MCF 10A (cell line): Measurements from ENCODE around the gene CHST3. TPM values are rescaled to one million over a fixed set of nuclear protein-coding genes. Genes with fewer than 3 reads are reported as not detected.

Experiments used
- BruUV-seq: library from RNA; stranded (reverse); fragments of 400-500 nt; replicated peaks from 2 replicates; lab custom pipeline; 2021; lab: Mats Ljungman, UMichigan
- CTCF ChIA-PET: fragments of 300-600 bp; sonication (Branson Sonifier 250); formaldehyde crosslinking; extraction: SDS; loops from one replicate; lab custom pipeline; 2021; ENCODE audit warnings: antibody characterized with exemption, inconsistent platforms; lab: Yijun Ruan, JAX
- POLR2A ChIA-PET: fragments of 300-600, 350-650 bp; sonication (Branson Sonifier 250); formaldehyde crosslinking; extraction: SDS; loops from one replicate; lab custom pipeline; 2020; ENCODE audit warnings: antibody characterized with exemption, inconsistent platforms; lab: Yijun Ruan, JAX
- DNase-seq: peaks from one replicate; pipeline ENCODE4 v3.0.0-alpha.2; 2018; ENCODE audit not compliant: unreplicated experiment
- H3K27ac Mint-ChIP-seq: one replicate; pipeline ENCODE4 v1.8.0; 2022; ENCODE audit warnings: mild to moderate bottlenecking, low read depth, mixed read lengths; ENCODE audit not compliant: unreplicated experiment
- H3K27me3 Mint-ChIP-seq: one replicate; pipeline ENCODE4 v1.8.0; 2022; ENCODE audit warnings: mixed read lengths; ENCODE audit not compliant: insufficient read depth, unreplicated experiment
- H3K36me3 Mint-ChIP-seq: one replicate; pipeline ENCODE4 v1.8.0; 2022; ENCODE audit warnings: mild to moderate bottlenecking, moderate library complexity, mixed read lengths; ENCODE audit not compliant: insufficient read depth, unreplicated experiment
- H3K4me1 Mint-ChIP-seq: one replicate; pipeline ENCODE4 v1.8.0; 2022; ENCODE audit warnings: mixed read lengths; ENCODE audit not compliant: insufficient read depth, unreplicated experiment
- H3K4me3 Mint-ChIP-seq: one replicate; pipeline ENCODE4 v1.8.0; 2022; ENCODE audit warnings: mild to moderate bottlenecking, moderate library complexity, mixed read lengths; ENCODE audit not compliant: unreplicated experiment
- H3K9me3 Mint-ChIP-seq: one replicate; pipeline ENCODE4 v1.8.0; 2022; ENCODE audit warnings: mixed read lengths; ENCODE audit not compliant: unreplicated experiment
- CTCF ChIP-seq: fragments of 200-600 bp; IDR thresholded peaks from one replicate; pipeline ENCODE4 v1.8.0; 2022; ENCODE audit warnings: antibody characterized with exemption, mild to moderate bottlenecking; ENCODE audit not compliant: unreplicated experiment
- intact Hi-C: fragments of 100-400 bp; cut with micrococcal nuclease; formaldehyde crosslinking; loops from 2 replicates; pipeline ENCODE4 v1.14.1; 2022
- total RNA-seq: library from RNA; stranded (reverse); gene quantifications from 2 replicates; pipeline ENCODE4 v1.2.3, GENCODE V29; 2022

The CHST3 gene
- total RNA-seq, 1 experiment from 2014 or later = 28.7 TPM

- H3K27me3 Mint-ChIP-seq = no peaks in the 10 kb centered on the region
- H3K4me1 Mint-ChIP-seq = no peaks in the 10 kb centered on the region
- BruUV-seq = no TSS peak
- DNase-seq = no peak
- no peaks in the 10 kb centered on the region for H3K9me3 Mint-ChIP-seq
- no peak overlapping the region for H3K4me3 Mint-ChIP-seq
- no peaks in the 10 kb centered on the region for H3K36me3 Mint-ChIP-seq
- intact Hi-C loops = no loop called here
- no peak overlapping the region for H3K27ac Mint-ChIP-seq
- POLR2A ChIA-PET = interaction anchor here (0.8 to 1.6 kb wide), 2 partner anchors 10 to 55 kb away, joined by 3 to 6 read pairs; partner anchors contain the start of gene CHST3
- no peak for TF ChIP-seq CTCF
- CTCF ChIA-PET = interaction anchor here (1.2 kb wide), 2 partner anchors 64 to 123 kb away, joined by 4 to 5 read pairs; no protein-coding TSS in a partner anchor
Measured at GRCh38 chr10:72019085-72019876, 55.1 kb downstream of the CHST3 start.

GRCh38 chr10:72020914-72021809 is 57.0 kb downstream of the CHST3 start:
- POLR2A ChIA-PET = interaction anchor here (0.6 to 2.4 kb wide), 2 partner anchors 10 to 38 kb away, joined by 4 to 7 read pairs; no protein-coding TSS in a partner anchor
- no peak overlapping the region for H3K27ac Mint-ChIP-seq
- no peak overlapping the region for H3K4me3 Mint-ChIP-seq
- no TSS peak for BruUV-seq
- intact Hi-C loops = no loop called here
- TF ChIP-seq CTCF = no peak
- no peaks in the 10 kb centered on the region for H3K9me3 Mint-ChIP-seq
- H3K4me1 Mint-ChIP-seq = no peaks in the 10 kb centered on the region
- no peak for DNase-seq
- H3K36me3 Mint-ChIP-seq = no peaks in the 10 kb centered on the region
- H3K27me3 Mint-ChIP-seq = no peaks in the 10 kb centered on the region
- CTCF ChIA-PET = interaction anchor here (0.6 to 1.2 kb wide), 4 partner anchors 125 to 276 kb away, joined by 3 to 5 read pairs (median 4); no protein-coding TSS in a partner anchor

- POLR2A ChIA-PET = interaction anchor here (0.6 to 2.4 kb wide), 3 partner anchors 11 to 47 kb away, joined by 7 read pairs; no protein-coding TSS in a partner anchor
- H3K27me3 Mint-ChIP-seq = no peaks in the 10 kb centered on the region
- no peak for TF ChIP-seq CTCF
- intact Hi-C loops = no loop called here
- no peak for DNase-seq
- no peak overlapping the region for H3K4me3 Mint-ChIP-seq
- H3K4me1 Mint-ChIP-seq = peaks cover 6% of the 10 kb centered on the region
- H3K9me3 Mint-ChIP-seq = no peaks in the 10 kb centered on the region
- no TSS peak for BruUV-seq
- CTCF ChIA-PET = interaction anchor here (0.6 to 1.8 kb wide), 3 partner anchors 26 to 244 kb away, joined by 3 to 5 read pairs (median 4); no protein-coding TSS in a partner anchor
- H3K27ac Mint-ChIP-seq = no peak overlapping the region
- H3K36me3 Mint-ChIP-seq = no peaks in the 10 kb centered on the region
Measured at GRCh38 chr10:72022228-72022627, 58.0 kb downstream of the CHST3 start.
